ENCODE measurements around the gene PPP1R7. TPM values are rescaled to one million over a fixed set of nuclear protein-coding genes. Genes with fewer than 3 reads are reported as not detected.

PPP1R7 gene
- total and polyA plus RNA-seq, 2 experiments from 2014 or later, result 44.0 to 98.4 TPM

- no peak overlapping the region for H3K27ac ChIP-seq
- TF ChIP-seq CTCF (IDR thresholded peaks at IDR 0.05; ENCODE audit: low read depth, low read length), result no peak
- H3K4me3 ChIP-seq, result no peak overlapping the region
- H3K9me3 ChIP-seq (ENCODE audit: low read depth), result no peaks in the 10 kb centered on the region
- no peak for DNase-seq (ENCODE audit: low read depth in 1 of 2, low spot score in 1 of 2)
- no peaks in the 10 kb centered on the region for H3K36me3 ChIP-seq
- H3K4me1 ChIP-seq (ENCODE audit: low read depth), result no peaks in the 10 kb centered on the region
- no peaks in the 10 kb centered on the region for H3K27me3 ChIP-seq
Measured at GRCh38 chr2:241142063-241142462, 8.2 kb upstream of the PPP1R7 start.

- DNase-seq (ENCODE audit: low read depth in 1 of 2, low spot score in 1 of 2), result no peak
- no peaks in the 10 kb centered on the region for H3K4me1 ChIP-seq (ENCODE audit: low read depth)
- H3K4me3 ChIP-seq, result no peak overlapping the region
- H3K27ac ChIP-seq, result no peak overlapping the region
- no peaks in the 10 kb centered on the region for H3K9me3 ChIP-seq (ENCODE audit: low read depth)
- H3K27me3 ChIP-seq, result no peaks in the 10 kb centered on the region
- TF ChIP-seq CTCF (IDR thresholded peaks at IDR 0.05; ENCODE audit: low read depth, low read length), result no peak
- no peaks in the 10 kb centered on the region for H3K36me3 ChIP-seq
Measured at GRCh38 chr2:241142593-241142992, 7.7 kb upstream of the PPP1R7 start.

- peaks cover 5% of the 10 kb centered on the region for H3K27me3 ChIP-seq
- H3K36me3 ChIP-seq, result no peaks in the 10 kb centered on the region
- H3K27ac ChIP-seq, result no peak overlapping the region
- H3K4me1 ChIP-seq (ENCODE audit: low read depth), result peaks cover 7% of the 10 kb centered on the region
- no peak for TF ChIP-seq CTCF (IDR thresholded peaks at IDR 0.05; ENCODE audit: low read depth, low read length)
- no peak overlapping the region for H3K4me3 ChIP-seq
- H3K9me3 ChIP-seq (ENCODE audit: low read depth), result no peaks in the 10 kb centered on the region
- DNase-seq (ENCODE audit: low read depth in 1 of 2, low spot score in 1 of 2), result no peak
Measured at GRCh38 chr2:241146286-241146685, 4.0 kb upstream of the PPP1R7 start.

GRCh38 chr2:241147336-241147735 lies 2.9 kb upstream of the PPP1R7 start:
- TF ChIP-seq CTCF (IDR thresholded peaks at IDR 0.05; ENCODE audit: low read depth, low read length), result no peak
- Histone ChIP-seq H3K4me3 (no peak overlapping the region), H3K4me1 (ENCODE audit: low read depth) (peaks cover 7% of the 10 kb centered on the region), H3K9me3 (ENCODE audit: low read depth) (no peaks in the 10 kb centered on the region), H3K27ac (no peak overlapping the region), H3K36me3 (no peaks in the 10 kb centered on the region), H3K27me3 (peaks cover 5% of the 10 kb centered on the region)
- DNase-seq (ENCODE audit: low read depth in 1 of 2, low spot score in 1 of 2), result no peak

GRCh38 chr2:241148239-241148638 lies 2.0 kb upstream of the PPP1R7 start:
- peaks cover 5% of the 10 kb centered on the region for H3K27me3 ChIP-seq
- no peak for TF ChIP-seq CTCF (IDR thresholded peaks at IDR 0.05; ENCODE audit: low read depth, low read length)
- no peak for DNase-seq (ENCODE audit: low read depth in 1 of 2, low spot score in 1 of 2)
- H3K4me1 ChIP-seq (ENCODE audit: low read depth), result peaks cover 7% of the 10 kb centered on the region
- H3K36me3 ChIP-seq, result no peaks in the 10 kb centered on the region
- H3K9me3 ChIP-seq (ENCODE audit: low read depth), result no peaks in the 10 kb centered on the region
- no peak overlapping the region for H3K27ac ChIP-seq
- H3K4me3 ChIP-seq, result peak overlapping the region; percentile 90

Measured in cardiac muscle cell (in vitro differentiated cells and primary cell).